Measurements from ENCODE around the gene PDZD2. TPM values are rescaled to one million over a fixed set of nuclear protein-coding genes. Genes with fewer than 3 reads are reported as not detected.

PDZD2 gene
- total RNA-seq, 2 experiments from 2014 or later, result 1.3 to 1.8 TPM

GRCh38 chr5:32042551-32042961 lies 403.6 kb downstream of the PDZD2 start:
- Histone ChIP-seq H3K36me3 (ENCODE audit: insufficient read depth, low read length) (no peaks in the 10 kb centered on the region), H3K9me3 (ENCODE audit: control insufficient read depth in 1 of 2, insufficient read depth in 1 of 2, low read length in 2 of 2) (peaks cover 0 to 22% of the 10 kb centered on the region in 2 experiments), H3K4me3 (ENCODE audit: low read length) (no peak overlapping the region), H3K27ac (ENCODE audit: low read depth in 1 of 2, low read length in 2 of 2) (no peak overlapping the region), H3K4me1 (ENCODE audit: insufficient read depth, low read length) (no peaks in the 10 kb centered on the region), H3K27me3 (ENCODE audit: control insufficient read depth in 1 of 2, insufficient read depth in 2 of 2, low read length in 2 of 2) (no peaks in the 10 kb centered on the region)
- ATAC-seq (ENCODE audit: poor library complexity) (no peak), DNase-seq (peak in 2 of 14 experiments; percentile 12 to 20)
- Mint-ChIP-seq H3K9me3 (no peaks in the 10 kb centered on the region), H3K4me1 (ENCODE audit: low read depth) (no peaks in the 10 kb centered on the region), H3K27me3 (no peaks in the 10 kb centered on the region), H3K36me3 (ENCODE audit: low read depth) (no peaks in the 10 kb centered on the region), H3K27ac (no peak overlapping the region), H3K4me3 (no peak overlapping the region)
- TF ChIP-seq CTCF (IDR thresholded peaks at IDR 0.05), result no peak
- intact Hi-C loops (cut with DNase I, micrococcal nuclease), result no loop called here
- CTCF ChIA-PET, result no interaction called here
- POLR2A ChIA-PET, result no interaction called here

DNA sequence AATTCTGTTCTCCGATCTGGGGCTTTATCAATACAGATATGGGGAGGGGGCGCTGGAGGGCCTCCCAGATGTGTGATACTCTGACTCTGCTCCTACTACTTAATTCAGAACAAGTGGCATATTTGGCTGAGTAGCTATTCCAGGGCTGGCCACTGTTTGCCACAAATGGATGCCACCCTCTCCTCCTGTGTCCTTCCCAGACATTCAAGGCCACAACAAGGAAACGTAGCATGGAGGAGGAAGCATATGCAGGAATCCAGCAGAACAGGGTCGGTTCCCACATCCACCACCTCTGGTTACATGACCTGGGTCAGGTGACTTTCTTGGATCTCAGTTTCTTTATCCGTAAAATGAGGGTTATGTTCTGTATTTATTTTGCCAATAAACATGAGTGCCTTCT lies 404.2 kb downstream of the PDZD2 start:
- no peaks in the 10 kb centered on the region for H3K27me3 ChIP-seq (ENCODE audit: control insufficient read depth in 1 of 2, insufficient read depth in 2 of 2, low read length in 2 of 2)
- ATAC-seq (ENCODE audit: poor library complexity) (no peak), DNase-seq (no peak)
- no peak overlapping the region for H3K4me3 Mint-ChIP-seq
- no peak for TF ChIP-seq CTCF (IDR thresholded peaks at IDR 0.05)
- no peaks in the 10 kb centered on the region for H3K27me3 Mint-ChIP-seq
- H3K36me3 Mint-ChIP-seq (ENCODE audit: low read depth), result no peaks in the 10 kb centered on the region
- intact Hi-C loops (cut with DNase I, micrococcal nuclease), result no loop called here
- H3K4me1 ChIP-seq (ENCODE audit: insufficient read depth, low read length), result no peaks in the 10 kb centered on the region
- no peaks in the 10 kb centered on the region for H3K4me1 Mint-ChIP-seq (ENCODE audit: low read depth)
- no peak overlapping the region for H3K4me3 ChIP-seq (ENCODE audit: low read length)
- H3K27ac ChIP-seq (ENCODE audit: low read depth in 1 of 2, low read length in 2 of 2), result no peak overlapping the region
- H3K36me3 ChIP-seq (ENCODE audit: insufficient read depth, low read length), result no peaks in the 10 kb centered on the region
- no peaks in the 10 kb centered on the region for H3K9me3 Mint-ChIP-seq
- peaks cover 0 to 22% of the 10 kb centered on the region in 2 experiments for H3K9me3 ChIP-seq (ENCODE audit: control insufficient read depth in 1 of 2, insufficient read depth in 1 of 2, low read length in 2 of 2)
- POLR2A ChIA-PET, result no interaction called here
- H3K27ac Mint-ChIP-seq, result no peak overlapping the region
- CTCF ChIA-PET, result no interaction called here

DNA sequence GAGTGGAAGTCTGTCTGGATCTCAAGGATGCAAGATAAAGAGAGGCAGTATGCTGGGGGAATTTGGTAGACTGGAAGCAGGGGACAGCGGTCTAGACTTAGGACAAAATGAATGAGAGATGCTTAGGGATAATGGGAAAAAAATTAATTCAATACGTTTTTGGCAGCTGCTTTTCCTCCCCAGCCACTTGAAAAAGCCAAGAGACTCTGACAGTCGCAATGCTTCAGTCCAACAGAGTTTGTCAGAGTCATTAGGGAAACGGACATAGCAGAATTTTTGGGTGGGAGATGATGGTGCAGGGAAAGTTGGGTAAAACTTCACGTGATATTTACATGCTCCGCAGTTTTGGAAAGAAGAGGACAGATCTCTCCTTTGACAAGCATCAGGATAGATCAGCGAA lies 405.5 kb downstream of the PDZD2 start:
- intact Hi-C loops (cut with DNase I, micrococcal nuclease), result no loop called here
- no peak for ATAC-seq (ENCODE audit: poor library complexity)

More for the DNA sequence above, 405.5 kb downstream of the PDZD2 start:
- H3K27ac Mint-ChIP-seq, result no peak overlapping the region
- ChIA-PET POLR2A (no interaction called here), CTCF (no interaction called here)
- DNase-seq, result no peak
- no peak for TF ChIP-seq CTCF (IDR thresholded peaks at IDR 0.05)
- no peaks in the 10 kb centered on the region for H3K4me1 ChIP-seq (ENCODE audit: insufficient read depth, low read length)
- no peak overlapping the region for H3K4me3 Mint-ChIP-seq
- H3K36me3 Mint-ChIP-seq (ENCODE audit: low read depth), result no peaks in the 10 kb centered on the region
- H3K36me3 ChIP-seq (ENCODE audit: insufficient read depth, low read length), result no peaks in the 10 kb centered on the region
- H3K9me3 ChIP-seq (ENCODE audit: control insufficient read depth in 1 of 2, insufficient read depth in 1 of 2, low read length in 2 of 2), result peaks cover 0 to 15% of the 10 kb centered on the region in 2 experiments
- no peaks in the 10 kb centered on the region for H3K9me3 Mint-ChIP-seq
- no peaks in the 10 kb centered on the region for H3K4me1 Mint-ChIP-seq (ENCODE audit: low read depth)
- H3K27me3 ChIP-seq (ENCODE audit: control insufficient read depth in 1 of 2, insufficient read depth in 2 of 2, low read length in 2 of 2), result no peaks in the 10 kb centered on the region
- H3K27ac ChIP-seq (ENCODE audit: low read depth in 1 of 2, low read length in 2 of 2), result no peak overlapping the region
- H3K4me3 ChIP-seq (ENCODE audit: low read length), result no peak overlapping the region
- no peaks in the 10 kb centered on the region for H3K27me3 Mint-ChIP-seq
